Stomach (tissue), 4 donors: ENCODE measurements around the gene OR6C68.

Source experiments
- POLR2A ChIP-seq, 4 donors: fragments of 450-650 bp; IDR thresholded peaks; one replicate each; pipeline ENCODE4 v1.6.1; 2016; ENCODE audit warnings: antibody characterized with exemption in 4 of 4, control low read depth in 2 of 4, mild to moderate bottlenecking in 1 of 4, moderate library complexity in 1 of 4
- TF ChIP-seq, protein P1 (sequence below), 7 experiments: fragments of 450-650 bp in 4 of 7; fragments of 200-600 bp in 3 of 7; sonication (generic) in 3 of 7; IDR thresholded peaks; one replicate each; pipeline ENCODE4 v1.5.1; 2016 to 2019; ENCODE audit warnings: antibody characterized with exemption in 7 of 7, control low read depth in 2 of 7, mild to moderate bottlenecking in 1 of 7

DNA sequence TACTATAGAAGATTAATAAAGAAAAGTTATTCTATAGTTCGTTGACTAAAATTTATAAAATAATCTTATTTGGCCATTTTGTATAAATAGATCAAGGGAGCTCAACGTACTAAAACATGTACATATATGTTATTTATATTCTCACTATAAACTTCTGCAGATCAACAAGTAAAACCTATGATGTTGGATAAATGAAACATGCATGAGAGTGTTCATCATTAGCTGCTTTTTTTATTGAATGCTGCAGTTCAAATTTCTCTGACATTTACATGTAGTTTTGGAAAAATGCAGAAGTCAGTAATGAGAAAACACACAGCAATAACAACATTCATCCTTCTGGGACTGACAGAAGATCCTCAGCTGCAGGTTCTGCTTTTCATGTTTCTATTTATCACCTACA lies at the start of gene OR6C68:
- no peak for TF ChIP-seq POLR2A (IDR thresholded peaks at IDR 0.05)
- TF ChIP-seq, protein P1, sequence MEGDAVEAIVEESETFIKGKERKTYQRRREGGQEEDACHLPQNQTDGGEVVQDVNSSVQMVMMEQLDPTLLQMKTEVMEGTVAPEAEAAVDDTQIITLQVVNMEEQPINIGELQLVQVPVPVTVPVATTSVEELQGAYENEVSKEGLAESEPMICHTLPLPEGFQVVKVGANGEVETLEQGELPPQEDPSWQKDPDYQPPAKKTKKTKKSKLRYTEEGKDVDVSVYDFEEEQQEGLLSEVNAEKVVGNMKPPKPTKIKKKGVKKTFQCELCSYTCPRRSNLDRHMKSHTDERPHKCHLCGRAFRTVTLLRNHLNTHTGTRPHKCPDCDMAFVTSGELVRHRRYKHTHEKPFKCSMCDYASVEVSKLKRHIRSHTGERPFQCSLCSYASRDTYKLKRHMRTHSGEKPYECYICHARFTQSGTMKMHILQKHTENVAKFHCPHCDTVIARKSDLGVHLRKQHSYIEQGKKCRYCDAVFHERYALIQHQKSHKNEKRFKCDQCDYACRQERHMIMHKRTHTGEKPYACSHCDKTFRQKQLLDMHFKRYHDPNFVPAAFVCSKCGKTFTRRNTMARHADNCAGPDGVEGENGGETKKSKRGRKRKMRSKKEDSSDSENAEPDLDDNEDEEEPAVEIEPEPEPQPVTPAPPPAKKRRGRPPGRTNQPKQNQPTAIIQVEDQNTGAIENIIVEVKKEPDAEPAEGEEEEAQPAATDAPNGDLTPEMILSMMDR (IDR thresholded peaks at IDR 0.05), result no peak
